OCI-M2 (cell line): ENCODE data around the gene CYP4F22.
"Not testable (repeated sequence)": the region's sequence is repeated elsewhere in the genome, so short reads cannot be mapped to it uniquely, and the experiment has no call there.

Experiments used
- DNase-seq: peaks from one replicate; lab custom pipeline; 2025; ENCODE audit not compliant: unreplicated experiment; lab: John Stamatoyannopoulos, UW

CYP4F22 gene

DNA sequence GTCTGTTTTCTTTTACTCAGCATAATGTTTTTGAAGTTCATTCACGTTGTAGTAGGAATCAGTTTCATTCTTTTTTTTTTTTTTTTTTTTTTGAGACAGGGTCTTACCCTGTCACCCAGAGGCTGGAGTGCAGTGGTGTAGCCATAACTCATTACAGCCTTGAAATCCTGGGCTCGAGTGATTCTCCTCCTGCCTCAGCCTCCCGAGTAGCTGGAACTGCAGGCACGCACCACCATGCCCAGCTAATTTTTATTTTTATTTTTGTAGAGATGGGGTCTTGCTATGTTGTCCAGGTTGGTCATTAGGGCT, 25.2 kb downstream of the CYP4F22 start:
- DNase-seq = not testable (repeated sequence)

DNA sequence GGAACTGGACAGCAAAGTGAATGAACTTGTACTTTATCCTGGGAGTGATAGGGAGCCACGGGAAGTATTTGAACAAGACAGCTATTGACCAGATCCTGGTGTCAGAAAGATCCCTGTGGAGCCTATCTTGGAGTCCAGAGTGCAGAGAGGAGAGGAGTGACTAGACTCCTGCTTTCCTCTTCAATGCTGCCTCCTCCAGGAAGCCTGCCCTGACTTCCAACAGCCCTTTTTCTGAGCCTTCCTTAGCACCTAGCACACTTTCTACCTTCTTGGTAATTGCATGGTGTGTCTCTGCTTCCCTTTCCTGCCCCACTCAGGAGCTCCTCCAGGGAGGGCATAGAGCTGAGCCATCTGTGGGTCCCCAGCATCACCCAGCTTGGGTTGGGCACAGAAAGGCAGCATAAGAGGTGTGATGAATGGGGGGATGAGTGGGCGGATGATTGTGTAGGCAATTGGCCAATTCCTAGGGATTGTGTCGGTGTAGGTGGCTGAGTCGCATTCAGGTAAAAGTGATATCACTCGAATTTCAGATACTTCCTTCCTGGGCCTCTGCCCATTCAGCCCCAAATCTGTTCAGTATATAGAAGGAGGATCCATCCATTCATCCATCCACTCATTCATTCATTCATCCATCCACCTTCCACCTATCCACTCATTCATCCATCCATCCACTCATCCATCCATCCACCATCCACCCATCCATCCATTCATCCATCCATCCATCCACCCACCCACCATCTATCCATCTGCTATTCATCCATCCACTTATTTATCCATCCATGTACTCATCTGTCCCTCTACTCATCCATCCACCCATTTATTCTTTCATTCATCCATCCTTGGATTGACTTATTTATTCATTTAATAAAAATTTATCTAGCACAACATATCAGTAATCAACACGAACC, 26.9 kb downstream of the CYP4F22 start:
- DNase-seq = no peak

DNA sequence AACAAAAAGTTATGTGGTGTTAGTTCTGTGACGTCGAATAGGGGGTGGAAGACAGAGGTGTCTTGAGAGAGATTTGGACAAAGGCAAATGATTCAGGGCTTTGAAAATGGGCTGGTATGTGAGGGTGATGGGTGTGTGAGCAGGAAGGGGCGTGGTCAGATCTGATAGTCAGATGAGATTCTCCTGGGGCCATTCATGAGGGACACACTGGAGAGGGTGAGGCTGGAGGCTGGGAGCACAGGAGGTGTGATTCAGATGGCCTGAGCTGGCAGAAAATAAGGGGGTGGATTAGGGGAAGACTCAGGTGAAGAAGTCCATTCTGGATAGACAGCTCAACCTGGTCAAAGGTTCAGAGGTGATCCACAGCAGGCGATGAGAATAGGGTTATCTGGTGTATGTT, 28.0 kb downstream of the CYP4F22 start:
- DNase-seq = no peak

DNA sequence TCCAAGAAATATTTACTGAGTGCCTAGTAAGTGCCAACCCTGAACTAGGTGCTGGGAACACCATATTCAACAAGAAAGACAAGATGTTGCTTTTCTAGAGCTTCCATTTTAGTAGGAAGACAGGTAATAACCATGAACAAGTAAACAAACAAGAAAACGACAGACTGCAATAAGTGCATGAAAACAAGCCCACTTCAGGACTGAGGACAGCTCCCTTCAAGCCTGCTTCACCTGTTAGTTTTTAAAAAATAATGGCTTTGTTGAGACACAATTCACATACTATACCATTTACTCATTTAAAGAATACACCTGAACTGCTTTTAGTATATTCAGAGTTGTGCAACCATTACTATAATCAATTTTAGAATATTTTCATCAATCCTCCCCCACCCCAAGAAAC, 30.4 kb downstream of the CYP4F22 start:
- no peak for DNase-seq

DNA sequence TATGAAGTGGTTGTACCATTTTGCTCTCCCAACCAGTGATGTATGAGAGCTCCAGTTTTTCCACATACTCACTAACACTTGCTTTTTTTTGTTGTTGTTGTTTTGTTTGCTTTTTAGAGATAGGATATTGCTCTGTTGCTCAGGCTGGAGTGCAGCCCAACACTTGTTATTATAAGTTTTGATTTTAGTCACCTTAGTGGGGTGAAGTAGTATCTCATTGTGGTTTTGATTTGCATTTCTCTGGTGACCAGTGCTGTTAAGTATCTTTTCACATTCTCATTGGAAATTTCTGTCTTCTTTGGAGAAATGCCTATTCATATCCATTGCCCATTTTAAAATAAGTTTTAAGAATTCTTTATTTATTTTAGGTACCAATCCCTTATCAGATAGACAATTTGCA, 31.3 kb downstream of the CYP4F22 start:
- no peak for DNase-seq

DNA sequence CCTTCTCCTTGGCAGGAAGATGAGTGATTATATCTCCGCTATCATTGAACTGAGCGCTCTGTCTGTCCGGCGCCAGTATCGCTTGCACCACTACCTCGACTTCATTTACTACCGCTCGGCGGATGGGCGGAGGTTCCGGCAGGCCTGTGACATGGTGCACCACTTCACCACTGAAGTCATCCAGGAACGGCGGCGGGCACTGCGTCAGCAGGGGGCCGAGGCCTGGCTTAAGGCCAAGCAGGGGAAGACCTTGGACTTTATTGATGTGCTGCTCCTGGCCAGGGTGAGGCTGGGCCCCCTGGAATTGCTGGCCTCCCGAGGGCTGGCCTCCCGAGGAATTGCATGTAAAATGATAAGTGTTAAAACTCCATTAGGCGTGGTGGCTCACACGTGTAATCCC, 32.1 kb downstream of the CYP4F22 start:
- no peak for DNase-seq

DNA sequence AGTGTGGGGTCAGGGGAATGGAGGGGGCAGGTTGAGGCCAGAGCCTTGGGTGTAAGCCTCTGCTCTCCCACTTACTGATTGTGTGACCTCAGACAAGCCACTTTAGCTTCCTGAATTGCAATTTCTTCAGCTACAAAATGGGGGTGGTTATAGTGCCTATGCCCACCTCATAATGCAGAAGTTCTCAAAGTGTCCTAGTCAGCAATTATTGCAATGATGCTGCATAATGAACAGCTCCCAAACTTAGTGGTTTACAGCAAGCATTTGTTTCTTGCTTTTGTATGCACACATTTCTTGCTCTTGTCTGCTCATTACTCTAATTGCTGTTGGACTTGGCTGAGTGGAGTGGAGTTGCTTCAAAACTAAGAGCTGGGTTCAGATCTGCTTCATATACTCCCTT, 36.0 kb downstream of the CYP4F22 start:
- no peak for DNase-seq

DNA sequence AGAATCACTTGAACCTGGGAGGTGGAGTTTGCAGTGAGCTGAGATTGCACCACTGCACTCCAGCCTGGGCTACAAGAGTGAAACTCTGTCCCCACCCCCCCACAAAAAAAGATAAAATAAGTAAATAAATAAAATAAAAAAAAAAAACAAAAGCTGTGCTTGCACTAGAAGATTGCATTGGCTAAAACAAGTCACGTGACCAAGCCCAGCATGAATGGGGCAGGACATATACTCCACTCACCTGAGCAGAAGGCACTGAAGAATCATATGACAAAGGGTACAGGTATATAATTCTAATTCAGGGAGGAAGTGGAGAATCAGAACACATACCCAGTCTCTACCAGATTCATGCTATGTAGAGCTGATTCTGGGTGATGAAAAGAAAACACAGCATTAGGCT, 36.6 kb downstream of the CYP4F22 start:
- no peak for DNase-seq

DNA sequence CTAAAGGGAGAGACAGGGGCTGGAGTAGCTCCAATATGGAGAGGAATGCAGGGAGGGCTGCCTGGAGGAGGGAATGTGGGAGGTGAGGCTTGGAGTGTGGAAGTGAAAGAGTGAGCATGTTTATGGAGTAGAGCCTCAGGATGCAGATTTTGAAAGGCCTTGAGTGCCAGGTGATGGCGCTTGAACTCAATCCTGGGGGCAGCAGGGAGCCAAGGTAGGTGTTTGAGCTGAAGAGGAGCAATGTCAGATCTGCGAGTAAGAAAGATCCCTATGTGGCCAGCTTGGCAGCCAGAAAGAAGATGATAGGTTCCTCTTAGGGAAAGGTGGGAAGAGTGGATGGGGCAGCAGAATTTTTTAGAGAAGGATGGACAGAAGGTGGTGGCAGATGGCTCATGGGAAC, 40.3 kb downstream of the CYP4F22 start:
- DNase-seq = no peak

DNA sequence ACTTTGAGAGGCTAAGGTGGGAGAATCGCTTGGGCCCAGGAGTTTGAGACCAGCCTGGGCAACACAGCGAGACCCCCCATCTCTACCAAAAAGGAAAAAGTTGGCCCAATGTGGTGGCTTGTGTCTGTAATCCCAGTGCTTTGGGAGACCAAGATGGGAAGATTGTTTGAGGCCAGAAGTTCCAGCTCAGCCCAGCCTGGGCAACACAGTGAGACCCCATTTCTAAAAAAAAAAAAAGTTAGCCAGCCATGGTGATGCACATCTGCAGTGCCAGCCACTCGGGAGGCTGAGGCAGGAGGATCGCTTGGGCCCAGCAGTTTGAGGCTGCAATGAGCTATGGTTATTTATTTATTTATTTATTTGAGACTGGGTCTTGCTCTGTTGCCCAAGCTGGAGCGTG, 41.3 kb downstream of the CYP4F22 start:
- DNase-seq = no peak

DNA sequence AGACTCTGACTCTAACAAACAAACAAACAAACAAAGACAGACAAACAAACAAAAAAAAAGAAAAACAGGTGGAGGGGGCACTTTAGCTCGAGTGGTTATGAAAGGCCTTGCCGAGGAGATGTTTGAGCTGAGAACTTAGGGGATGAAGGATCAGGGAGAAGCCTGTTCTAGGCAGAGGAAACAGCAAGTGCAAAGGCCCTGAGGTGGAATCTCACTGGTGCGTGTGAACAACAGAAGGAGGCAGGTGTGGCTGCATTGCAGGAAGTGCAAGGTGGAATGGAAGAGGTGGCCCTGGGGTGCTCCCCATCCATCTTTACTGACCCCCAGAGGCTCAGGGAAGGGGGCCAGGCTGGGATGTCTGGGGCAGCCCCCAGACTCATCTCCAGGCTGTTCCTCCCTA, 41.9 kb downstream of the CYP4F22 start:
- no peak for DNase-seq

DNA sequence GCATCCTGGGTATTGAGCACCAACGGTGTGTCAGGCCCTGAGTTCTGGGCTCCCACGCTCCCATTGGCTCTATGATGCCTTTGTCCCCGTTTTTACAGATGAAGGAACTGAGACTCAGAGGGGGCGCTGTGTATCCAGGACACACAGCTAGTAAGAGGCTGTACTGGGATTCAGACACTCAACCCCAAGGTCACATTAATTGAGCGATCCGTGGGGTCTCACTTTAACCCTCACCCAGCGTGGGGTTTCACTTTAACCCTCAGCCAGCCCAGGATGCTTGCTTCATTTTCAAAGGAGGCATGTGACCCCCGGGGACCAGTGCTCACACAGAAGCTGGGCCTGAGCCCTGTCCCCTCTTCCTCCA, 42.6 kb downstream of the CYP4F22 start:
- no peak for DNase-seq

DNA sequence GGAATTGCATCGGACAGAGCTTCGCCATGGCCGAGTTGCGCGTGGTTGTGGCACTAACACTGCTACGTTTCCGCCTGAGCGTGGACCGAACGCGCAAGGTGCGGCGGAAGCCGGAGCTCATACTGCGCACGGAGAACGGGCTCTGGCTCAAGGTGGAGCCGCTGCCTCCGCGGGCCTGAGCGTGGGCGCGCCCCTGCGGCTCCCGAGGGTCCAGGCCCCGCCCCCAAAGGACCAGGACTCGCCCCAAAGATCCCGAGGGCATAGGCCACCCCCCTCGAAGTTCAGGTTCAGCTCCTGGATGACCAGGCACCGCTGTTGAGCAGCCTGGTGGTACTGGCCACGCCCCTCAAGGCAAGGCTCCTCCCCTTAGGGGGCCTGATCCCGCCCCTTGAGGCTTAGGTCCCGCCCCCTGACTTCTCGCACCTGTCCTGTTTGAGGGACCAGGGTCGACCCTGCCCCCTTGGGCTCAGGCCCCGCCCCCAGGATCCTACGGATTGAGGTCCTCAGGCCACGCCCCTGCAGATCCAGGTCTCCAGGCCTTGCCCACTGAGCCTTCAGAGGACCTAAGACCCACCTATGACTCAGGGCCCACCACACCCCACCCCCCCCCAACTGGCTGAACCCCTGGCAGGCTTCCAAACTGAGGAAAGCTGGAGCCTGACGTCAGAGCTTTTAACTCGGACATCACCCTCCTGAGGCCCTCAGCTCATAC, 43.1 kb downstream of the CYP4F22 start:
- DNase-seq = no peak

DNA sequence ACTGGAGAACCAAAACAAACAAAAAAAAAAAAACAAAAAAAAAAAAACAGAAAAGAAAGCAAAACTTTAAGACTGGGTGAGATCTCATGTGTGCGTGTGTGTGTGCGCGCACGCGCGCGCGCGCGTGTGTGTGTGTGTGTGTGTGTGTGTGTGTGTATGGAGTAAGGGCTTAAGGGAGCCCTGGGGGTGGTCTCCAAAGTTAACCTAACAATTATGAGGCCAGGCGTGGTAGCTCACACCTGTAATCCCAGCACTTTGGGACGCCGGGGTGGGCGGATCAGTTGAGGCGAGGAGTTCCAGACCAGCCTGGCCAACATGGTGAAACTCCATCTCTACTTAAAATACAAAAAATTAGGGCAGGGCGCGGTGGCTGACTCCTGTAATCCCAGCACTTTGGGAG, 46.7 kb downstream of the CYP4F22 start:
- DNase-seq = no peak

DNA sequence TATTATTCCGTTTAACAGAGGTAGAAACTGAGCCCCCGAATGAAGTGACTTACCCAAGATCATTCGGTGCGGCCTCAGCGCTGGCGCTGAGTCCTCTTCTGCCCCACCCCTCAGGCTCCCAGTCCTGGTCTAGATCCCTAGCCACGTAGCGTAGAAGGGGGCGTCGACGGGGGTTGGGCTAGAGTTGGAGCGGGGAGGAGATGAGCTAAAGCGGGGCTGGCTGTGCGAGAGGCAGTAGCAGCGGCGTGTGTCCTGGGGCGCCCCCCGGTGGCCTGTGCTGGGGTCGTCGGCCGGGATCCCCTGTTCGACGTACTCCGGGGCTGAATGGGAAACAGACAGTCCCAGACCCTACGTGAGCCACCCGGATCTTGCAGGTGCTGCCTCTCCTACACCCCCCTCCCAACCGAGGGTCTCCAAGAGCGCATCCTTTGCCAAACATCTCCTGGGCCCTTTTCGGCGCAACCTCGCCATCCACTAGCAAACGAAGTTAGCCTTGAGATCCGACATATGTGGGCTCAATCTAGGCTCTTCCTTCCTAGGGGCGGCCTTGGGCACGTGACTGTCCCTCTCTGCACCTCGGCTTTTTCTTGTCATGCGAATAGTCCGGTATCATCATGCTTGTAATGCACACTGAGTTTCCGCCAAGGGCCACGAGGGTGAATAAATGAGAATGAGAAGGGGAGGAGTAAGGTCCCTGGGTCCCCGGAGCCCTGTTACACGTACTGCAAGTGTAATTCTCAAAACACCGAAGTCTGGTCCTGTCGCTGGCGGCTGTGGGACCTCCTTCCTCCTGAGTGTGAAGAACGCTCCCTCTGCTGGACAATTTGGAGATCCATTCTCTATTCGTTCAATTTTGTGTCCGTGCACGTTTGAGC, 47.7 kb downstream of the CYP4F22 start:
- peak; percentile 96 for DNase-seq

DNA sequence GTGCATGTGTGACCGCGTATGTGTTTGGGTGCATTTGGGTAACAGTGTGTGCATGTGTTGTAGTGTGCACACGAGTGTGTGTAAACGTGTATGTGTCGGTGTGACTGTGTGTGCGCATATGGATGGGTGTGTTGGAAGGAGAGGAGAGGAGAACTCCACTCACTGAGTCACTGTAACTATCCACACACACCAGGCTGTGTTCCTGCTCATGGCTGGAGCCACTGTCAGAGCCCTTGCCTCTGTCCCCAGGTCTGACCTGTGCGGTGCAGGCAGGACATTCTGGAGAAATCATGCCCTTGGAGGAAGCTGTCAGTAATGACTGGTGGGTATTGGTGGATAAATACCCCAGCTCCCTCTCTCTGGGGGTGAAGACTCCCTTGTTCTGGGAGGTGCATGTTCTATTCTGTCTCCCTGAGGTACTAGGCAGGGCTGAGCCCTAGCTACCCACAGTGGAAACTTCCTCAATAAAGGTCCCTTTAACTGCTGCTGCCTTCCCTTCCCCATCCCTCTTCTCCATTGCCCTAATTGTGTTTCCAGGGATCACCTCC, 48.4 kb downstream of the CYP4F22 start:
- no peak for DNase-seq

DNA sequence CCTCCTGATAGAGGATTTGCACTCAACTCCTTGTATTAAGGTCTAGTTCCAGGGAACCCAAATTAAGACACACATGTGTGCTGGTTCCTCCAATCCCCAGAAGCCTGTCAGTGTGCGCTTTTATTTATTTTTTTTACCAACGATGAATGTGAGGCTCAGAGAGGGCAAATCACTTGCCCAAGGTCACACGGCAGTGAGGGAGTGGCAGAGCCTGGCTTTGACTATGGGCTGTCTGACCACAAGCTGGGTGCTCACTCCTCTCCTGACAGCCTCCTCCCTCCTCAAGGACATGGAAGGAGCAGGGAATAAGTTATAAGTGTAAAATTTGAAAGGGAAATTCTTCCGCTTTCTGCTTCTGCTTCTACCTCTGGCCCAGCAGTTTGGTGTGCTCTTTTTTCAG, 48.9 kb downstream of the CYP4F22 start:
- no peak for DNase-seq

DNA sequence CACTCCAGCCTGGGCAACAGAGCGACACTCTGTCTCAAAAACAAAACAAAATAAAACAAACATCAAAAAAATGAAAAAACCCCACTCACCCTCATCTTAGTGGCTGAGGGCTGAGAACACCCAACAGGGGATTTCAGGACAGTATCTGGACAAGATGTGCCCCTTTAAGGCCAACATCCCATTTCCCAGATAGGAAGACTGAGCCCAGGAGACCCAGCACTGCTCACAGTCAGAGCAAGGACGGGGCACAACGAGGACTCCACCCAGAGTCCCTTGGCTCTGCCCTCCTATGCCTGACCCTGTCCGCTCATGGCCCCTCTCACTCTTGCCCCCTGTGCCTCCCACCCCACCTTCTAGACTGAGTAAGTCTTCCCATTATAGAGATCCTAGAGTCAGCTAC, 53.8 kb downstream of the CYP4F22 start:
- no peak for DNase-seq

DNA sequence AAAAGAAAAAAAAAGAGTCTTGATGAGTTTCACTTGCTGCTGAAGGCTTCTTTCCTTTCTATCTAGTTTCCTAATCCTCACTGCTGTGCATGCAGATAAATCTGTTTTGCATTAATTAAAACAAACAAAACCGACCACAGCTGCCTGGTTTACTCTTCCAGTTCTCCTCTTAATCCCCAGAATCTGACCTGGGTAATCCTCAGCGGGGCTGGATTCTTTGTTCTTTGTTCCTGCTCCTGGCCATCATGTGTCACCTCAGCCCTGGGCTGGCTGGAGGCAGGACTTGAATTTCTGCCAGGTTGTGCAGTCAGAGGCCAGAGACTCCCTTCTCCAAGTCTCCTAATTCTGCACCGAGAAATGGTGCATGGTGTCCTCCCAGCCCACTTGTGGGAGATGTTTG, 54.5 kb downstream of the CYP4F22 start:
- no peak for DNase-seq

DNA sequence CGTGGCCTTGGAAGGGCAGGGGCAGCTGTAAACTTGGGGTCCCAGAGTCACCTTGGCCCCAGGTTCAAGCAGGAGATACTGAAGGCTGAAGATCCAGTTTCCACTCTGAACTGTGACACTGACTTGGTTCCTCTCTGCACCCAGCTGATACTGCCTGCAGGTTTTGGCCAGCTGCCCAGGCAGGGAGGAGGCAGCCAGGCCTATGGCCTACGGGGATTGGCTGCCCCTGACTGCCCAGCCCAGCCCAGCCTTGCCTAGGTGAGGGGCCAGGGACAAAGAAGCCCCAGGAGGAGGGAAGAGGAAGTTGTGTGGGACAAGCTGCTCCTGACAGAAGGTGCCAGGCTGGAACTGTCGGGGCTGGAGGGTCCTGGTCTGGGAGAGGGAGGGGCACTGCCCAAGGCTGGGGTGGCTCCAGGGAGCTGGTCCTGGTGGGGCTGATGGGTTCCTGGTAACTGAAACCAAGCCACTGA, 55.0 kb downstream of the CYP4F22 start:
- DNase-seq = no peak

DNA sequence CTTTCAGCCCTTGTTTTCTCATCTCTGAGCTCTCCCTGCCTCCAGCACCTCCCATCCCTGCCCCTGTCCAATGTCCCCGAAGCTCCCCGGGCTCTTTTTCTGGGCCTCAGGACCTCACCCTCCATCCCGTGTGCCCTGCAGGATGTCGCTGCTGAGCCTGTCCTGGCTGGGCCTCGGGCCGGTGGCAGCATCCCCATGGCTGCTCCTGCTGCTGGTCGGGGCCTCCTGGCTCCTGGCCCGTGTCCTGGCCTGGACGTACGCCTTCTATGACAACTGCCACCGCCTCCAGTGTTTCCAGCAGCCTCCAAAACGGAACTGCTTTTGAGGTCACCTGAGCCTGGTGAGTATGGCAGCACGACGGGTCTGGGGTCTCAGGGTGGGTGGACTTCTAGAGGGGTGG, 55.6 kb downstream of the CYP4F22 start:
- no peak for DNase-seq
